Stimulated activated CD4-positive, alpha-beta T cell treated with anti-CD3 and anti-CD28 coated beads, TNF-alpha, amount 100 ng/mL, for 24 hours (primary cell): ENCODE results near the gene GPR39.
"Not testable (repeated sequence)": the region's sequence is repeated elsewhere in the genome, so short reads cannot be mapped to it uniquely, and the experiment has no call there.

Experiments
- DNase-seq, 3 experiments: peaks; one replicate each; pipeline ENCODE4 v3.0.0-alpha.2; 2020; ENCODE audit warnings: low read depth in 3 of 3

The GPR39 gene

GRCh38 chr2:132495881-132496280 is 79.3 kb downstream of the GPR39 start:
- DNase-seq, result no peak

- no peak for DNase-seq
Observed at GRCh38 chr2:132496555-132496954, 80.0 kb downstream of the GPR39 start.

GRCh38 chr2:132497591-132497990 is 81.0 kb downstream of the GPR39 start:
- DNase-seq, result no peak

GRCh38 chr2:132503701-132504100 is 87.1 kb downstream of the GPR39 start:
- DNase-seq, result no peak

GRCh38 chr2:132515010-132515409 is 98.4 kb downstream of the GPR39 start:
- no peak for DNase-seq

GRCh38 chr2:132517386-132517785 is 100.8 kb downstream of the GPR39 start:
- no peak for DNase-seq

- no peak for DNase-seq
Observed at GRCh38 chr2:132518302-132518701, 101.7 kb downstream of the GPR39 start.

GRCh38 chr2:132519566-132519965 is 103.0 kb downstream of the GPR39 start:
- DNase-seq, result no peak

GRCh38 chr2:132521341-132521740 is 104.7 kb downstream of the GPR39 start:
- DNase-seq, result no peak

GRCh38 chr2:132522901-132523300 is 106.3 kb downstream of the GPR39 start:
- no peak for DNase-seq

- not testable (repeated sequence) for DNase-seq
Observed at GRCh38 chr2:132537061-132537460, 120.5 kb downstream of the GPR39 start.

- no peak for DNase-seq
Observed at GRCh38 chr2:132538331-132538855, 121.8 kb downstream of the GPR39 start.

- no peak for DNase-seq
Observed at GRCh38 chr2:132540166-132540565, 123.6 kb downstream of the GPR39 start.

- no peak for DNase-seq
Observed at GRCh38 chr2:132542953-132543569, 126.5 kb downstream of the GPR39 start.

- no peak for DNase-seq
Observed at GRCh38 chr2:132544006-132544630, 127.5 kb downstream of the GPR39 start.

GRCh38 chr2:132547090-132547687 is 130.6 kb downstream of the GPR39 start:
- DNase-seq, result peak; percentile 2 to 36 (median 5)

GRCh38 chr2:132549935-132550670 is 133.5 kb downstream of the GPR39 start:
- DNase-seq, result no peak

- DNase-seq, result no peak
Observed at GRCh38 chr2:132550946-132551345, 134.3 kb downstream of the GPR39 start.

GRCh38 chr2:132557694-132558093 is 141.1 kb downstream of the GPR39 start:
- no peak for DNase-seq

GRCh38 chr2:132559326-132559725 is 142.7 kb downstream of the GPR39 start:
- no peak for DNase-seq

- DNase-seq, result no peak
Observed at GRCh38 chr2:132559921-132560320, 143.3 kb downstream of the GPR39 start.

- DNase-seq, result no peak
Observed at GRCh38 chr2:132560562-132560961, 144.0 kb downstream of the GPR39 start.
